Activated CD4-positive, alpha-beta T cell treated with anti-CD3 and anti-CD28 coated beads, Interleukin-2, amount 50 U/mL, for 16 hours (primary cell): Measurements from ENCODE around the gene LFNG.
A peak's percentile ranks its signal among the peaks of the same experiment; 100 is the strongest.

Experiments
- DNase-seq: peaks from one replicate; pipeline ENCODE4 v3.0.0-alpha.2; 2020

LFNG gene, protein sequence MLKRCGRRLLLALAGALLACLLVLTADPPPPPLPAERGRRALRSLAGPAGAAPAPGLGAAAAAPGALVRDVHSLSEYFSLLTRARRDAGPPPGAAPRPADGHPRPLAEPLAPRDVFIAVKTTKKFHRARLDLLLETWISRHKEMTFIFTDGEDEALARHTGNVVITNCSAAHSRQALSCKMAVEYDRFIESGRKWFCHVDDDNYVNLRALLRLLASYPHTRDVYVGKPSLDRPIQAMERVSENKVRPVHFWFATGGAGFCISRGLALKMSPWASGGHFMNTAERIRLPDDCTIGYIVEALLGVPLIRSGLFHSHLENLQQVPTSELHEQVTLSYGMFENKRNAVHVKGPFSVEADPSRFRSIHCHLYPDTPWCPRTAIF

DNA sequence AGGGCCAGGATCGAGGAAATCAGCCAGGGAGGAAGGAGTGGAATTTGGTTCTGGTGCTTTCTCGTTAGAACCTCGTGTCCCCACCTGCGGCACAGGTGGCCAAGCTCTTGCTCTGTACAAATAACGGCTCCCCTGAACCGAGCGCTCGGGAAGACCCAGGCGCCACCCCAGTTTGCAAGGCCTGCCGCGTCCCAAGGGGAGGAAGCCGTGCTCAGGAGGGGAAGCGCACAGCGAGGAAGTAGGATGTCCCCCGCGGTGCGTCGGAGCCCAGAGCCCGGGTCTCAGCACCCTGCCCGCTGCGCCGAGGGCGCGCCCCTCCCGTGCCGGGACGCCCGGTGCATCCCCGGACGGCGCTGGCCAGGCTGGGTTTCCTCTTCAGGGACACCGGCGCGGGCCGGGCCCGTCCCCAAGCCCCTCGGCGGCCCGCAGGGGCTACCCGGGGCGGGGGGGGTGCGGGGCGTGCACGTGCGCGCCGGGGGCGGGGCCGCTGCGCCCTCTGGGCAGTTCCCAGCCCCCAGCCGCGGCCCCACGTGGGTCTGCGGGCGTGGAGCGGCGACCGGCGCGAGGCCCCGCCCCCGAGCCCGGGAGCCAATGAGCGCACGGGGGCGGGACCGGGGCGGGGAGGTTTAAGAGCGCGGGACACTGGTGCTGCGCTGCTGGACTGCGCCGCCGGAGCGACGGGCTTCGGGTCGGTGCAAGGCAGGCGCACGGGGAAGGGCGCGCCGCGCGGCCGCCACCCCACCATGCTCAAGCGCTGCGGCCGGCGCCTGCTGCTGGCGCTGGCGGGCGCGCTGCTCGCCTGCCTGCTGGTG lies at the start of gene LFNG:
LFNG (plus strand) TSS at position 656 of the 812 bp plus-strand sequence; CDS start at position 744, 88 bp downstream.
- peak; percentile 91 for DNase-seq

DNA sequence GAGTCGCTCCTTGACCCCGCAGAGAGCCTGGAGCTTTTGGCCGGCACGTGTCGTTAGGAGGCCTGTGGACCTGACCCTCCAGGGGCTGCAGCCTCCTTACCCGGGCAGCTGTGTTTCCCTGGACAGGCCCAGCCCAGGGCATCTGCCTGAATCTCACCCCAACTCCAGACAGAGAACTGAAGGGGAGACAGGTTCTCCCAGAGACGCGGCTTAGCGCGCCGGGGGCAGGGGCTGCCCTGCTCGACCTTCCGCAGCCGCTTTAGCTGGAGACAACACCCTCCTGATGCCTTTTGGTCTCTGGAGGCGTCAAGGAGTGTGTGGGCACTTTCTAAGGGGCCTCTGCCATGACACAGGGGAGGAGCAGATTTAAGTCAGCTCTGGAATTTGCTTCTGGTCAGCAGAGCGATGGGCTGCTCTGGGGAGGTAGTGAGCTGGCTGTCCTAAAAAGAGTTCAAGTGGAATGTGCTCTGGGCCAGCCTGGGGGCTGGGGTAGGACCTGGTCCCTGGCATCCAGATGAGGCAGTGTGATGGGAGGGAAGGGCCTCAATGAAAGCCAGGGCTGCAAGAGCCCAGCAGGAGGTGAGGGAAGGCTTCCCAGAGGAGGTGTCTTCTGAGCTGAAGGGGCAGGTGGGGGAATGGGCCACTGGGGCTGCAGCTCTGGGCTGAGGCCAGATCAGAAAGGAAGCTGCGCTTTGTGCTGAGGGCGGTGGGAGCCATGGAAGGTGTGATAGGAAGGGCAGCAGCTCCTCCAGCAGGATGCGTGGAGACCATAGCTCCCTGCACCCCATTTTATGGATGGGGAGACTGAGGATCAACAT lies 49.2 kb upstream of the LFNG start:
- DNase-seq = no peak

- DNase-seq = no peak
Measured at GRCh38 chr7:2471022-2471329, 48.6 kb upstream of the LFNG start.

DNA sequence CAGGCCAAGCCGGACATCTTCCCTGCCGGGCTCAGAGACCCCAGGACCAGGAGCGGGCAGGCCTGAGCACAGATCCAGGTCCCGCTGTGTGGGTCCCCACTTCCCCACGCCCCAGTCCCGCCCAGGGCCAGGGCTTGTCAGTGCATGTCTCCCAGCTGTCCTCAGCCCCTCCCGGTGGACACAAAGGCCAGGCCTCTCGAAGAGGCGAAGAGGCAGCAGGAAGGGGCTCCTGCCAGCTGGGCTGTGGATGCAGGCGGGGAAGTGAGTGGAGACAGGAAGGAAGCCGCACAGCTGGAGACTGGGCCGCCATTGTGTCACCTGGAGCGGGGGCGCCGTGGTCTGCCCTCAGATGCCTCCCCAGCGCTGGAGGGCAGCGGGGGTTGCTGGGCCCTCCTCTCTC lies 48.2 kb upstream of the LFNG start:
- DNase-seq = no peak

DNA sequence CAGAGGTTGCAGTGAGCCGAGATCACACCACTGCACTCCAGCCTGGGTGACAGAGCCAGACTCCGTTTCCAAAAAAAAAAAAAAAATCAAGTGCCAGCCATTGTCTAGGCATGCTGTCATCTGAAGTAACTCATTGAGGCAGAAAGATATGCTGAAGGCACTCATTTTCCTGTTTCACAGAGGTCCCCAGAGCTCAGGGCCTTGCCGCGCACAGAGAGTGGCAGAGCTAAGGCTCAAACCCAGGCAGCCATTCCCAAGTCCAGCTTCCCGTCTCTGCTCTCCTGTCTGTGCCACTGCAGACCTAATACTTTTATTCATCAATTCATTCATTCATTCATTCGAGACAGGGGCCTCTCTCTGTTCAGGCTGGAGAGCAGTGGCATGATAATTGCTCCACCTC lies 46.8 kb upstream of the LFNG start:
- DNase-seq = no peak

GRCh38 chr7:2473496-2474180 lies 45.9 kb upstream of the LFNG start:
- DNase-seq = no peak

GRCh38 chr7:2474224-2474623 lies 45.4 kb upstream of the LFNG start:
- no peak for DNase-seq

DNA sequence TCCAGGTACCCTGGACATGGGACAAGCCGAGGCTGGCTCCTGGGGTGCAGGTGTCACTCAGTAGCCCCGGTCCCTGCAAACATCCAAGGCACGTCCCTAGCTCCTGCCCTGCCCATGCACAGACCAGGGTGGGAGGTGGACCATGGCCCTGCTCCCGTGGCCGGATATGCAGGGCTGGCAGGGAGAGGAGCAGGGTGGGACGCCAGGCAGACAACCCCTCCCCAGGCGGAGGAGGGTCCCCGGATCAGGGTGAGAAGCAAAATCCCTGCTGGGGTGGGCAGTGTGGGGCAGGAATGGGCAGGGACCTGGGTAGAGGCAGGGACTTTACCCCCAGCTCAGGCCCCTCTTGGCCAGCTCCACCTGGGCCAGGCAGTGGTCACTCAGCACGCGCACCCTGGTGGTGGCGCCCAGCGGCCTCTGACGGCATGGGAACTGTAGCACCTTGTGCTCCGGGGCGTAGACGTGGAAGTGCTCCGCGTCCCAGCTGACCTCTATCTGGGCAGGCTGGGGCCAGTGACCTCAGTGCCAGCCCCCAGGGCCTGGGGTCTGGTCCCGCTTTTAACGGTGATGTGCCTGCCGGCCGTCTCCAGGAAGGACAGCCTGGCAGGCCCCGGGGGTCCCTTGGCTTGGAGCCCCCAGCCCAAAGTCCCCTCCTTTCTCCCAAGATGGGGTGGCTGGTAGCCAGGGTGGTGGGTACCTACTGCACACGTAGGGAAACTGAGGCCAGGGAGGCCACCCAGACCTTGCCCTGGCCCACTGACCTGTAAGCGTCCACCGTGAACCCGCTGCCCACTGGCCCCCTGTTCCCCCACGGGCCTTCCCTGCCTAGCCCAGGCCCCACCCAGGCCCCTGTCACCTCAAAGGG lies 44.5 kb upstream of the LFNG start:
- no peak for DNase-seq

- no peak for DNase-seq
Measured at GRCh38 chr7:2475678-2476015, 43.9 kb upstream of the LFNG start.

DNA sequence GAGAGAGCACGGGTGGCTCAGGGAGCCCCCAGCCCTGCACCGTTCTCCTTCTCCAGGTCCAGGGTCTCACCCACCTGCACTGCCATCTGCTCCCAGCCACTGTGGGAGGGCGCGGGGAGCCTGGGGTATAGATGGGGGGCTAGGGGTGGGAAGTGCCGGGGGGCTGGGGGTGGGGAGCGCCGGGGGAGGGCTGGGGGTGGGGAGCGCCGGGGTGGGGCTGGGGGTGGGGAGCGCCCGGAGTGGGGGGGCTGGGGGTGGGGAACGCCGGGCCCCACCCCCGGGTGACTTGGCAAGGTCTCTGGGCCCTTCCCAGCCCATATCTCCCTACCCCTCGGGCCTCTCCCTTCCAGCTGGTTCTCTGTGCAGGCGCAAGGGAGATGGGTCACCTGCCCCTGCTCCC lies 43.3 kb upstream of the LFNG start, which contains the start of gene GRIFIN:
GRIFIN (minus strand) TSS at position 101 of the 400 bp plus-strand sequence; CDS start at position 86, 15 bp downstream.
- DNase-seq = no peak

- no peak for DNase-seq
Measured at GRCh38 chr7:2476776-2477446, 42.7 kb upstream of the LFNG start.

DNA sequence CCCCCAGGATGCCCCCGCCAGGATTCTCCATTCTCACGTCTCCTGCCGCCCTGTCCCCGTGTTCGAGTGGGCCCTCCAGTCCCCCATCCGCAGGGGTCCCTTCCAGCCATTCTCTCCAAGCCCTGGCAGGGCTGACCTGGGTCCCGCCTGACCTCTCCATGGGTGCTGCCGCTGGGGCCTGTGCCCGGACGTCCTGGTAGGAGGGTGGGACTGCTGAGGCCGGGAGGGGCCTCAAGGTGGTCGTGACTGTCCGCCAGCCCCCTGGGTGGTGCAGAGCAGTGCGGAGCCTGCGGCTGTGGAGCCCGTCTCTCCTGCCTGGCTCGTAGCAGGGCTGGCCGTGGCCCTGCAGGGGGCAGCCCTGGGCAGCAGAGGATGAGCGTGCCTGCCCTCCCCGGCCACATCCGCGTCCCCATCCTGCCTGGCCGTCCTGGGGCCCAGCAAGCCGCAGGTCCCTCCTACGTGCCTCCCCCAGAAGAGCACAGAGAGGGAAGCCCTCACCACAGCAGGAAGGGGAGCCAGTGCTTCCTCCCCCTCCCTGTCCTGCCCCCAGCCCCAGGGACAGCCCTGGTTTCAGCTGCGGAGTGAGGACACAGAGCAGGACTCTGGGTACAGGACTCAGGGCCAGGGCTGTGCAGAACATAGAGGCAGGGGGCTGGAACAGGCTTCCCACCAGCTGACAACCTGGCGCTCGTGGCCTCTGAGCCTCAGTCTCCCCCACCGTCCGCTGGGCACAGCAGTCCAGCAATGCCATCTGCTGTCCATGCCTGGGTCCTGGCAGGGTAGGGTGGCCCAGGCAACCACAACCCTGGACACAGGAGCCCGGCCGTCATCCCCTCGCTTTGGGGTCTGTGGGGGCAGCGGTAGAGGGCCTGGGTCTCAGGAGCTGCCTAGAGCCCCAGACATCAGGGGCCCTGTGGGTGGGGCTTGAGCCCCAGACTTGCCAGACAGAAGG lies 41.9 kb upstream of the LFNG start:
- DNase-seq = peak; percentile 52

DNA sequence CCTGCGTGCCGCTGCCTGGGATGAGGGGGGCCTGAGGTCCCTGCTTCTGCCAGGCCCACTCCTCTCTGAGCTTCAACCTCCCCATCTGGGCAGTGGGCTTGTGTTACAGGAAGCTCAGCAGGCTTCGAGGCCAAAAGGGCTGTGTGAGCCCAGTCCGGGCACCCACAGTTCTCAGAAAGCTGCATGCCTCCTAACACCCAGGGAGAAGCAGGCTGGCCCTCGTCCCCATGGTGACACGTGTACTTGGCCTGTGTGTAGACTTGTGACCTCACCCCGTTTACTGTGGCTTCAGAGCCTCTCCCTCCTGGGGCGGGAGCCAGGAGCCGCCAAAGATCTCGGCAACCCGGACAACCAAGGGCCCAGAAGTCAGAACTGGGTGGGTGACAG lies 41.2 kb upstream of the LFNG start:
- DNase-seq = no peak

GRCh38 chr7:2478800-2479199 lies 40.8 kb upstream of the LFNG start:
- no peak for DNase-seq

DNA sequence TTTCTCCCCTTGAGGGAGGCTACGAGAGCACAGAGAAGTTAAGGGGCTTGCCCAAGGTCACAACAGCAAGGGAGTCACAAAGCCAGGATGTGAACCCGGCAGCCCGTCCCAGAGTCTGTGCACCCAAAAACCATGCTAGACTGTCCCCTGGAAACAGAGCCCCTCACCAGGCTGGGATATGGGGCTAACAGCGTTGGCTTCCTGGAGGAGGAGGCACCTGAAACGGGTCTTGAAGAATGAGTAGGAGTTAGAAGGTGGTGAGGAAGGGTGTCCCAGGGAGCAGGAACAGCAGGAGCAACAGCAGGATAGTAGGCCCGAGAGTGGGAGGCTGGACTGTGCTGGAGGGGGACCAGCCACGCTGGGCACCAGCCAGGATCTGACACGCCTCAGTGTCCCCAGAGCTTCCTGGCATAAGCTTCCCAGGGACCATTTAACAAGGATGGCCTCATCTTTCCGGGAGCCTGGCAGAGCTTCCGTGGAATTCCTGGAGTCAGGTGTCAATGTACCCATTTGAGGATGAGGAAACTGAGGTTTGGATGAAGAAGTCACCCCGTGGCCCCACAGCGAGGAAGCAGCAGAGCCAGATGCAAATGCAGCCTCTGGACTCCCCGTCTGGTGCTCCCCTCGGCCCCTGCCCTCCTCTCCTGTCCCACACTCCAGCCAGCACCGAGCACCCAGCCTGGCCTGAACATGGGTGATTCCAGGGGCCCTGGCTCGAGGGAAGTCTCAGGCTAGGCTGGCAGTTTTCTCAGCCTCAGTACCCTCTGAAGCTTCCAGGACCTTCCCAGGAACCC lies 40.1 kb upstream of the LFNG start:
- DNase-seq = no peak

- DNase-seq = no peak
Measured at GRCh38 chr7:2480070-2480408, 39.5 kb upstream of the LFNG start.

DNA sequence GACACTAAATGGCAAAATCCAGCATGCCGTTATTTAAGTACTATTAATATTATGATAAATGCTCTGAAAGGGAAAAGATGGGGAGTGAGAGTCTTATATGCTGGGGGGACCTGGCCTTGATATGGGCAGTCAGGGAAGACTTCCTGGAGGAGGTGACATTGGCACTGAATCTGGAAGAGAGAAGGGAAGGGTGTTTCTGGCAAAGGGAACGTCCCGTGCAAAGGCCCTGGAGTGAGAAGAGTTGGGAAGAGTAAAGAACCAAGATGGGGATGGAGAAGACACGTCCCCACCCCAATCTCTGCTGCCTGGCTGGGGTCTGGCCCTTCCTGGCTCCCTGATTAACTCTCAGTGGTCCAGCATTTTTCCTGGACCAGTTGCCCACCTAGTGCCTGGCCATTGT lies 38.4 kb upstream of the LFNG start:
- DNase-seq = no peak

DNA sequence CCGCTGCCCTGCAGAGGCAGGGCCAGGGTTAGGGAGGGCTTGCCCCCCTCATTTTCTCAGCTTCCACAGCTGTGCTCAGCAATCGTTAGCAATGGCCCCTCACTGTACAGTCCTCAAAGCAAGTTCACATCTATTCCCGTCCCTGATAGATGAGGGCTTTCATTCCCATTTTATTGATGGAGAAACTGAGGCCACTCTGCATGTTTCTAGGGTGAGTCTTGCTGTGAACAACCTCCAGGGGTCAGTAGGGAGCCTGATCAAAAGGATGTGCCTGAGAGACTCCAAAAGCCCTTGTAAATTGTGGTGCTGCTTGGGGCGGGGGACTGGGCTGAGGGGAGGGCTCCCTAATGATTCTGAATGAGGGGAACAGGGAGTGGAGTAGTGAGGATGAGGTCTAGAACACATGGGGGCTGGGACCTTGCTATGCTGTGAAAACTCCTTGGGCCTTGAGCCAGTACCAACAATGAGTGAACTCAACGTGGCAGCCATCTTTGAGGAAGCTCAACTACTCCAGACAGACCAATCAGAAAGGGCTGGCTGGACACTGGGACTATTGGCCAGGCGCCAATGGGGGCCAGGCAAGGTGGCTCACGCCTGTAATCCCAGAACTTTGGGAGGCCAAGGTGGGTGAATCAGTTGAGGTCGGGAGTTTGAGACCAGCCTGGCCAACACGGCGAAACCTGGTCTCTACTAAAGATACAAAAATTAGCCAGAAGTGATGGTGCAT lies 36.7 kb upstream of the LFNG start:
- no peak for DNase-seq

- DNase-seq = no peak
Measured at GRCh38 chr7:2483494-2483893, 36.1 kb upstream of the LFNG start.
